Epithelial cell of prostate (primary cell): ENCODE results near the gene DNAJC16.
A peak's percentile ranks its signal among the peaks of the same experiment; 100 is the strongest.
"Not testable (repeated sequence)": the region's sequence is repeated elsewhere in the genome, so short reads cannot be mapped to it uniquely, and the experiment has no call there.

ENCODE experiments used
- DNase-seq: peaks from one replicate; pipeline ENCODE4 v3.0.0-alpha.2; 2011; ENCODE audit warnings: low read depth, low spot score
- H3K27ac ChIP-seq: fragments of 450-650 bp; 2 replicates; pipeline ENCODE4 v1.5.1; 2017; ENCODE audit warnings: mild to moderate bottlenecking

Gene DNAJC16

DNA sequence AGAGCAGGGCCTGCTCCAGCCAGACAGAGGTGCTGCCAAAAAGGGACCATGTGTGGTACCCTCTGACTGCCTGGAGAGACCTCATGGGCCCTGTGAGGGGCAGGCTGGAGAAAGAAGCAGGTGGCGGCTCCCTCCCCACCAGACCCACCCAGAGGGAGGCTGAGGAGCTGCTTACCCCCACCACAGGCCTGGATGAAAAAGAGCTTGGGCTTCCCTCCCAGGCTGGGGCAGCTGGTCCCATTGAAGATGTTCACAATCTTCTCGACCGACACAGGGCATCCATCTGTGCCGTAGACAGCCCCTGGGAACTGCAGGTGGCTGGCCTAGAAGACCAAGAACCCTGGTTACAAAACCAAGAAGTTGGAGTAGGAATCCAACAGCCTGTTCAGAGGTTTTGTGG is 22.2 kb upstream of the DNAJC16 start:
- H3K27ac ChIP-seq, result no peak overlapping the region
- no peak for DNase-seq

GRCh38 chr1:15506831-15507230 is 19.8 kb upstream of the DNAJC16 start:
- H3K27ac ChIP-seq, result no peak overlapping the region
- no peak for DNase-seq

- no peak for DNase-seq
- H3K27ac ChIP-seq, result no peak overlapping the region
Observed at GRCh38 chr1:15507278-15507677, 19.4 kb upstream of the DNAJC16 start.

- no peak for DNase-seq
- H3K27ac ChIP-seq, result no peak overlapping the region
Observed at GRCh38 chr1:15508700-15509487, 17.8 kb upstream of the DNAJC16 start.

DNA sequence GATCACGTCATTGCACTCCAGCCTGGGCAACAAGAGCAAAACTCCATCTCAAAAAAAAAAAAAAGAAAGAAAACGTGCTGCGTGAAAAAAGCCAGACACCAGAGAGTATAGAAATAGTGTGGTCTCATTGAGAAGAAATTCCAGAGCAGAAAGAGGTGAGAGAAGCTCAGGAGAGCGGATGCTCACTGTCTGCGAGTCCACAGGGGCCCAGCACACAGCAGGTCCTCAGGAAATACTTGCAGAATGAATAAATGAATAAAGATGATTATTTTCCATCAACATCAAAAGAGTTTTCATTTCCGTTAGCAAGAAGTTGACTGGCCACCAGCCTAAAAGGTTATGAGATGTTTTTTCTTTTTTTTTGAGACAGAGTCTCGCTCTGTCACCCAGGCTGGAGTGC is 17.1 kb upstream of the DNAJC16 start:
- H3K27ac ChIP-seq, result no peak overlapping the region
- DNase-seq, result no peak

GRCh38 chr1:15510611-15511405 is 15.8 kb upstream of the DNAJC16 start:
- no peak for DNase-seq
- H3K27ac ChIP-seq, result no peak overlapping the region

GRCh38 chr1:15513192-15513591 is 13.5 kb upstream of the DNAJC16 start:
- DNase-seq, result no peak
- H3K27ac ChIP-seq, result no peak overlapping the region

GRCh38 chr1:15513919-15514318 is 12.7 kb upstream of the DNAJC16 start:
- DNase-seq, result no peak
- no peak overlapping the region for H3K27ac ChIP-seq

DNA sequence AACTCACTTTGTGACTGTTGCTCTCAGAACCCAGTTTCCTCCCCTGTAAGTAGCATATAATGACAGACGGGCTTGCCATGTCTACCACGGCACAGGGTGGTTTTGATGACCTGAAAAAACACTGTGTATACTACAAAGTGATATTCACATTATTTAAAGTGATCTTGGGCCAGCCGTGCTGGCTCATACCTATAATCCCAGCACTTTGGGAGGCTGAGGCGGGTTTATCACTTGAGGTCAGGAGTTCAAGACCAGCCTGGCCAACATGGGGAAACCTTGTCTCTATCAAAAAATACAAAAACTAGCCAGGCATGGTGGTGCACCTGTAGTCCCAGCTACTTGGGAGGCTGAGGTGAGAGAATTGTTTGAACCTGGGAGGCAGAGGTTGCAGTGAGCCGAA is 12.1 kb upstream of the DNAJC16 start:
- not testable (repeated sequence) for DNase-seq, H3K27ac ChIP-seq

DNA sequence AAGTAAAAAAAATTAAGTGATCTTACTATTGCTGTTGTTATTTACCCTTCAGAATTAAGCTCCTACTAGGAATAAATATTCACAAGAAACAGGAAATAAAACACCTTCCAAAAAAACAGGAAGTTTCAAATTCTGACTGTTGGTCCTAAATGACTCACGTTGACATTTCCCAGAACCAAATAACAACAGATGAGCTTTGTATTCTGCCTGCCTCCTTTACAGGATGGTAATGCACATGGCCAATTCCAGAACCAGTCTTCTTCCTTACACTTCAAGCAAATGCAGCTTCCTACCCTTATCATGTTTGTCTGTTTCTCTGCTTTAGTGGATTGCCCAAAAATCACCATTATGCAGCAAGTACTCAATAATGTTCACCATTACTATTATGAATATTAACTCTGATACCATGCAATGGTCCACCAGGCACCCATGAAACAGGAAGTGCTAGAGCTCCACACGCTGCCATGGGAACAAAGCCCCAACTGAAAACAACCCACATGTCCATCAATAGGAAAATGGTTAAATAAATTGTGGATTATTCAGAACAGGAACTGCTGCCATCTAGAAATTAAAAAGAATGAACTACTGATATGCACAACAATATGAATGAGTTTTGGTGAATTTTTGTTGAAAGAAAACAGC is 11.5 kb upstream of the DNAJC16 start:
- no peak overlapping the region for H3K27ac ChIP-seq

GRCh38 chr1:15519625-15520024 is 7.0 kb upstream of the DNAJC16 start:
- no peak for DNase-seq
- H3K27ac ChIP-seq, result no peak overlapping the region

More for the DNA sequence above, 11.5 kb upstream of the DNAJC16 start:
- no peak for DNase-seq

DNA sequence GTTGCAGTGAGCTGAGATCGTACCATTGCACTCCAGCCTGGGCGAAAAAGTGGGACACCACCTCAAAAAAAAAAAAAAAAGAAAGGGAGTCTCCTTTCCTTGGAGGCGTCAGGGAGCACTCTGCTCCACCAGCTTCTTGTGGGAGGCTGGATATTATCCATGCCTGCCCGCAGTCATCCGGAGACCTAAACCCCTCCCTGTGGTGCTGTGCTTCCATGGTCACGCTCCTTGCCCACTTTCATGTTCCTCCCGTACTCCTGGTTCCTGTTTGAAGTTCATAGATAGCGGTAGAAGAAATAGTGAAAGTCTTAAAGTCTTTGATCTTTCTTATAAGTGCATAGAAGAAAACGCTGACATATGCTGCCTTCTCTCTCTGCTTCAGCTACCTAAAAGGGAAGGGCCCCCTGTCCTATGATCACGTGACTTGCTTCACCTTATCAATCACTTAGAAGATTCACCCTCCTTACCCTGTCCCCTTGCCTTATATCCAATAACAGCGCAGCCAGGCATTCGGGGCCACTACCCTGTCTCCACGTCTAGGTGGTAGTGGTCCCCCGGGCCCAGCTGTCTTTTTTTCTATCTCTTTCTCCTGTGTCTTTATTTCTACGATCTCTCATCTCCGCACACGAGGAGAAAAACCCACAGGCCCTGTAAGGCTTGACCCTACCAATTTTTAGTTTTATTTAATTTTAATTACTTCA is 5.3 kb upstream of the DNAJC16 start:
- not testable (repeated sequence) for H3K27ac ChIP-seq, DNase-seq

DNA sequence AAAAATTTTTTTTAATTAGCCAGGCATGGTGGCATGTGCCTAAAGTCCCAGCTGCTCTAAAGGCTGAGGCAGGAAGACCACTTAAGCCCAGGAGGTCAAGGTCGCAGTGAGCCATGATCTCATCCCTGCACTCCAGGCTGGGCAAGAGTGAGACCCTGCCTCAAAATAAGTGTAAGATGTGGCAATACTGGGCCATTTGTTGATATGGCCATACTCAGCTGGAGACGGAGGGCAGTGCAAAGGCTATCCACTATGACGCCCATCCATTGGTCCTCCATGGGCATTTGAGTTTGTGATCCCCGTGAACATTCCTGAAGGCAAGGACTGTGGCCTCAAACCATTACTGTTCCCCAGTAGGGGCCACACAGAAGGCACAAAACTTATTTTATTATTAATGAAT is 4.1 kb upstream of the DNAJC16 start:
- H3K27ac ChIP-seq, result no peak overlapping the region
- DNase-seq, result no peak

DNA sequence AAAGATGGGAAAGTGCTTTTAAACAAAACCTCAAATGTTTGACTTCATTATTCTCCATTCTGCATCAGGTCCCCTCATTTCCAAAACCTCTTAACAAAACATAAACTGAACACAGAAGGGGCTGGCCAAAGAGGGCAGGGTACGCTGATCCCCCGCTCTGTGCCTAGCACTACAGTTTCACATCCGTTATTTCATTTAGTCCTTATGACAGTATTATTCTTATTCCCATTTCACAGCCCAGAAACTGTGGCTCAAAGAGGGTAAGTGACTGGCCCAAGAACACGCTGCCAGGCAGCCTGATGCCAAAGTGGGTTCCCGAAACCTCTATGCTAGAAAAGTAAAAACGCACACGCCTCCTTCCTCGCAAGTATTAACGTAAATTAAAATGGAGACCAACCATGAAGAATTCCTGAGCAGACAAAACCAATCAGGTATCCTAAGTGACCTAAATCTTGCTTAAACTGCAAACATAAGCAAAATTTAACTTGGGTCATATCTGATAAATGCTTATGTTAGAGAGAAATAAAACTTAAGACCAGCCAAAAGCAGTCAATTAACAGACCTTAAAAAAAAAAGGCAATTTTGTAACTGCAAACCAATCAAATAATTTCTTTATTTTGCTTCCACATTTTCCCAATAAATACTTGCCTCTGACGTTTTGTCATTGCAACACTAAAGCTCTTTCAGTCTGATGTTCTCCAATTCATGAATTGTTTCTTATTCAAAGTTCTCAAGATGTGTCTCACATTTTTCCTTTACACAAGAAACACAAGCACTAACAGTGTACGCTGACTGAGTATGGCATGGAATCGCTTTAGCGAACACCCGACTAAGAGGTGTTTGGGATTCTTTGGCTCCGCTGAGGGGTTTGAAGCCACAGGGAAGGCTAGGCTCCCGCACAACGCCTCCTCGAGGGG is 3.3 kb upstream of the DNAJC16 start:
- no peak for DNase-seq
- H3K27ac ChIP-seq, result peak overlapping the region; percentile 93

DNA sequence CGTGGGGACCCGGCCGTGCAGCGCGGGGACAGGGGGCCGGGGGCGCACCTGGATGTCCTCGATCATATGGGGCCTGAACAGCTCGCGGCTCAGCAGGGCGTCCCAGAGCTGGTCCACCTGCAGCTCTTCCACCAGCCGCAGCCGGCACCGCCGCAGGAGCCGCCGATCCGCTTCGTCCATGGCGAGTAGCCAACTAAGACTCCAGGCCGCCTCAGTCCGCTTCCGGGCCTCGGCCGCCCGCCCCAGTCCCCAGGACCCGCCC is 2.7 kb upstream of the DNAJC16 start, which contains the start of gene CASP9:
CASP9 (minus strand) TSS at position 195 of the 262 bp plus-strand sequence; CDS start at position 180, 15 bp downstream.
- DNase-seq, result no peak

GRCh38 chr1:15524283-15525049 is 2.2 kb upstream of the DNAJC16 start:
- peak; percentile 78 for DNase-seq
- H3K27ac ChIP-seq, result peak overlapping the region; percentile 93

More for the DNA sequence above, 2.7 kb upstream of the DNAJC16 start, which contains the start of gene CASP9:
- H3K27ac ChIP-seq, result peak within 1 kb of the TSS; percentile 93

- peak; percentile 90 for DNase-seq
Observed at GRCh38 chr1:15525050-15526020, 1.3 kb upstream of the DNAJC16 start.

More at GRCh38 chr1:15525050-15526020, 1.3 kb upstream of the DNAJC16 start:
- H3K27ac ChIP-seq, result peak overlapping the region; percentile 93
